K562 (cell line): ENCODE results near the gene TMEM147. TPM values are rescaled to one million over a fixed set of nuclear protein-coding genes. Genes with fewer than 3 reads are reported as not detected.

Experiments used
- AFF1 ChIP-seq, 2 experiments: fragments of 450-650 bp; IDR thresholded peaks; 2 replicates each; pipeline ENCODE4 v1.6.1; 2018; ENCODE audit warnings: mild to moderate bottlenecking in 2 of 2, low read depth in 1 of 2; ENCODE audit not compliant: partially characterized antibody in 2 of 2
- CXXC5 ChIP-seq: fragments of 250-450 bp; sonication (Bioruptor Pico); IDR thresholded peaks from 2 replicates; pipeline ENCODE4 v1.8.0; 2022; ENCODE audit warnings: inconsistent platforms, mild to moderate bottlenecking, moderate library complexity
- E2F3 ChIP-seq: fragments of 250-450 bp; sonication (Bioruptor Pico); IDR thresholded peaks from 2 replicates; pipeline ENCODE4 v1.4.0; 2020; ENCODE audit warnings: mild to moderate bottlenecking
- ELF2 ChIP-seq: fragments of 250-450 bp; sonication (Bioruptor Pico); IDR thresholded peaks from 2 replicates; pipeline ENCODE4 v1.5.0; 2021; ENCODE audit warnings: mild to moderate bottlenecking
- GABPB2 ChIP-seq: fragments of 250-450 bp; sonication (Bioruptor Pico); conservative IDR thresholded peaks from 2 replicates; pipeline ENCODE4 v1.5.1; 2021; ENCODE audit warnings: mild to moderate bottlenecking
- KLF10 ChIP-seq: fragments of 250-450 bp; sonication (Bioruptor Pico); IDR thresholded peaks from 2 replicates; pipeline ENCODE4 v1.6.1; 2021; ENCODE audit warnings: matching md5 sums
- MIER1 ChIP-seq: fragments of 450-650 bp; IDR thresholded peaks from 2 replicates; pipeline ENCODE4 v1.6.1; 2016; ENCODE audit warnings: antibody characterized with exemption, mild to moderate bottlenecking, low read depth
- MLLT1 ChIP-seq, 2 experiments: fragments of 450-650 bp; IDR thresholded peaks; 2 replicates each; pipeline ENCODE4 v1.6.1; 2016
- NONO ChIP-seq, 2 experiments: fragments of 200-400 bp in 1 of 2; fragments of 450-650 bp in 1 of 2; formaldehyde crosslinking in 1 of 2; IDR thresholded peaks; 2 replicates each; pipeline ENCODE4 v1.6.1; 2017; ENCODE audit warnings: low read depth in 2 of 2, mild to moderate bottlenecking in 2 of 2, moderate library complexity in 2 of 2, low read length in 1 of 2
- NR3C1 ChIP-seq: sonication (generic); formaldehyde crosslinking; IDR thresholded peaks from 2 replicates; pipeline ENCODE4 v1.8.1; 2022; ENCODE audit warnings: missing genetic modification reagents
- STAT5B ChIP-seq: fragments of 250-450 bp; sonication (Bioruptor Pico); IDR thresholded peaks from 2 replicates; pipeline ENCODE4 v1.8.0; 2021; ENCODE audit warnings: mild to moderate bottlenecking, inconsistent platforms
- XRCC4 ChIP-seq: IDR thresholded peaks from one replicate; pipeline ENCODE4 v1.6.1; 2011; ENCODE audit not compliant: insufficient read depth, insufficient read length; ENCODE audit errors: extremely low read depth
- ZMIZ1 ChIP-seq, 2 experiments: fragments of 150-350 bp in 1 of 2; IDR thresholded peaks; 2 replicates each; pipeline ENCODE4 v1.6.1; 2012 to 2016; ENCODE audit warnings: low read depth in 2 of 2, low read length in 2 of 2, mild to moderate bottlenecking in 1 of 2, moderate library complexity in 1 of 2
- ZNF133 ChIP-seq: fragments of 250-450 bp; sonication (Bioruptor Pico); IDR thresholded peaks from 2 replicates; pipeline ENCODE4 v1.4.0; 2020; ENCODE audit warnings: mild to moderate bottlenecking
- ZNF239 ChIP-seq: fragments of 250-450 bp; sonication (Bioruptor Pico); IDR thresholded peaks from 2 replicates; pipeline ENCODE4 v1.4.0; 2020; ENCODE audit warnings: mild to moderate bottlenecking
- ZNF655 ChIP-seq: fragments of 250-450 bp; sonication (Bioruptor Pico); IDR thresholded peaks from 2 replicates; pipeline ENCODE4 v1.5.0; 2021
- polyA plus RNA-seq, 8 experiments: library from polyadenylated mRNA; depleted of rRNA in 4 of 8; stranded (reverse) in 5 of 8; unstranded in 3 of 8; fragments of >200 nt; fragmentation: Nextera tagmentation in 2 of 8; fragmentation: Illumina TruSeq in 1 of 8; extraction: Ambion mirVana in 2 of 8; extraction: Trizol in 1 of 8; gene quantifications; 2 replicates each; pipeline versions ENCODE4 v1.2.1 to v1.2.3, GENCODE V29; 2011 to 2014; ENCODE audit warnings: inconsistent platforms in 1 of 8, missing spikeins in 1 of 8
- total RNA-seq, 7 experiments: library from RNA; depleted of rRNA in 6 of 7; stranded (reverse); fragments of >200 nt in 6 of 7; fragmentation: Illumina TruSeq in 2 of 7; extraction: Trizol in 2 of 7; gene quantifications; 2 replicates each; pipeline versions ENCODE4 v1.2.1 to v1.2.3, GENCODE V29; 2011 to 2021; ENCODE audit warnings: low replicate concordance in 1 of 7

The TMEM147 gene
- total and polyA plus RNA-seq, 9 of the 15 experiments (the other 6 are each of a cell fraction or from before 2014, with no cell fraction given): 73.8 to 194 (median 142) TPM

- TF ChIP-seq ZNF133 (CRISPR knock-in tag) (no peak), MLLT1 (IDR thresholded peaks at IDR 0.05) (no peak), AFF1 (IDR thresholded peaks at IDR 0.05; ENCODE audit: low read depth in 1 of 2, partially characterized antibody in 2 of 2) (peak in 1 of 2 experiments; percentile 80), ZNF655 (CRISPR knock-in tag) (no peak), STAT5B (CRISPR knock-in tag) (no peak), ZNF239 (CRISPR knock-in tag) (no peak), KLF10 (CRISPR knock-in tag) (no peak), CXXC5 (CRISPR knock-in tag) (peak; percentile 91), GABPB2 (CRISPR knock-in tag) (no peak), MIER1 (peak; percentile 40; the same call in 1 of the 2 replicates), ZMIZ1 (IDR thresholded peaks at IDR 0.05; ENCODE audit: low read depth in 2 of 2, low read length in 2 of 2) (no peak), XRCC4 (no peak), NR3C1 (CRISPR knock-in tag) (no peak), NONO (IDR thresholded peaks at IDR 0.05; ENCODE audit: low read depth in 2 of 2, low read length in 1 of 2) (no peak; a peak in 1 of 4 replicates), ELF2 (CRISPR knock-in tag) (peak; percentile 79; the same call in 1 of the 2 replicates), E2F3 (no peak; the same call in 1 of the 2 replicates)
These were observed at the start of gene TMEM147 (continued) for GRCh38 chr19:35545001-35545854.
